Measurements from ENCODE around the gene GAS7.

Gene GAS7

GRCh38 chr17:10198509-10199249 is at the start of gene GAS7:
Gene GAS7, minus strand, starts transcription at chr17:10198606.
- DNase-seq: peak; percentile 45

GRCh38 chr17:10247810-10248209 is 49.4 kb upstream of the GAS7 start:
- no peak for DNase-seq

- no peak for DNase-seq
Observed at GRCh38 chr17:10243883-10244844, 45.8 kb upstream of the GAS7 start.

GRCh38 chr17:10241781-10242180 is 43.4 kb upstream of the GAS7 start:
- DNase-seq: no peak

DNA sequence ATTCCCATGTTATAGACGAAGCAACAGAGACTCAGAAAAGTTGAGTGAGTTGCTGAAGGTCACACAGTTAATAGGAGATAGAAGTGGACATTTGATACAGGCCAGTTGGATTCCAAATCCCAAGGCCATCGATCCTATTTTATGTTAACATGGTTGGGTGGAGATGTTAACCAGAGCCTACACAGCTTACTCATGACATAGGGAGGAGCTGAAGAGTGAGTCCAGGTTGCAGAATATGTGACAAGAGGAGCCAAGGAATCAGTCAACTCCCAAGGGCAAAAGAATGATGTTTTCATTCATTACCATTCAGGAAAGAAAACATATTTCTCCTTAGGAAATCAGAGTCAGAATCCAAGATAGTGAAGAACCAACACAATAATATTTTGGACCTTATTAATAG is 40.3 kb upstream of the GAS7 start:
- DNase-seq: no peak

- DNase-seq: no peak
Observed at GRCh38 chr17:10234033-10234432, 35.6 kb upstream of the GAS7 start.

- no peak for DNase-seq
Observed at GRCh38 chr17:10233161-10233560, 34.8 kb upstream of the GAS7 start.

DNA sequence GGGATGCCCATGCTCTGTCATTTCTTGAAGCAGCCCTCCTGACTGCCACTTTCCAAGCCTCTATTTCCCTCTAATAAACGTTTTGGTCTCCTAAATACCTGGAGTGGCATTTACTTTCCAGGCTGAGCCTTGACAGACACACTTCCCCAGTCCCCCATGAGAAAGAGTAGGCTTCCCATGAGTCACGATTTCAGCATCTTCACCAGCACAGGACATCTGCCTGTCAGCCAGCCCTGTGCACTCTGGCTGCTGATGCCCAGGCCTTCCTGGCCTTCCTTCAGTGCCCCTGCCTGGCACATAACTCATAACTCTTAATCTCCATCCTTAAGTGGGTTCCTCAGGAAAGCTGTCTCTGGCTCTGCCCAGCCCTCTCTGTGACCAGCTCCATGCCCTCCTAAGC is 30.8 kb upstream of the GAS7 start:
- DNase-seq: no peak

GRCh38 chr17:10226930-10227695 is 28.7 kb upstream of the GAS7 start:
- DNase-seq: peak; percentile 62

GRCh38 chr17:10224582-10225195 is 26.3 kb upstream of the GAS7 start:
- no peak for DNase-seq

GRCh38 chr17:10219193-10219592 is 20.8 kb upstream of the GAS7 start:
- DNase-seq: no peak

DNA sequence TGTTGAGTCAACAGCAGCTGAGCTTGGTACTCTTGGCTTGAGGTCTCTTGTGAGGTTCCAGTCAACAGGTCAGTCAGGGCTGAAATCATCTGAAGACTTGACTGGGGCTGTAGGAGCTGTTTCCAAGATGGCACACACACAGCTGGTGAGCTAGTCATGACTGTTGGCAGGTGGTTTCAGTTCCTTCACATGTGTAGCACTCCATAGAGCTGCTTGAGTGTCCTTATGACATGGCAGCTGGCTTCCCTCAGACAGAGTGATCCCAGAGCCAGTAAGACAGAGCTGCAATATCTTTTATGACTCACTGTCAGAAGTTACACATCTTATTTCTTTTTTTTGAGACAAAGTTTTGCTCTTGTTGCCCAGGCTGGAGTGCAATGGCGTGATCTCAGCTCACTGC is 19.5 kb upstream of the GAS7 start:
- no peak for DNase-seq

DNA sequence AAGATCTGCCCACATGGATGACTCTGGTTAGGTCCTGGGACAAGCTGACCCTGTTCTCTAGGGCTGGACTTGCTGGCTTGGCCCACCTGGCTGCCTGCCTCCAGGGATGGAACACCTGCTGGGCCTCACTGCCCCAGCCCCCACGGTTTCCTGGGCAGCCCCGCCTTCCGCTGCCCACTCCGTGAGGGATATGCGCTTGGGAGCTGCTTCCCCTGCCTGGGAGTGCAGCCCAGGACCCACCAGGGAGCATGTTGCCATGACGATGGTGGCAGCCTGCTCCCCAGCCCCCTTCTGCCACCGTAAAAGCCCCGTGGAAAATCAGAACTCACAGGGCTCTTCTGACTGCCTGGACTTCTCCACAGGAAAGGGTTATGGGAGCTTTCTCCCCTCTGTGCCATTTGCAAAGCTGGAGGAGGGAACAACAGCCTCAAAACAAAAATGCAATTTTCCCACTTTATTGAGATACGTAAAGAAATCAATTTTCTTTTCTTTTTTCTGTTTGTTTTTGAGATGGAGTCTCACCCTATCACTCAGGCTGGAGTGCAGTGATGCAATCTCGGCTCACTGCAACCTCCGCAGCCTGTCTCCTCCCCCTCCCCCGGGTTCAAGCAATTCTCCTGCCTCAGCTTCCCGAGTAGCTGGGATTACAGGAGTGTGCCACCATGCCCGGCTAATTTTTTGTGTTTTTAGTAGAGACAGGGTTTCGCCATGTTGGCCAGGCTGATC is 18.0 kb upstream of the GAS7 start:
- no peak for DNase-seq

GRCh38 chr17:10215286-10215685 is 16.9 kb upstream of the GAS7 start:
- DNase-seq: no peak

DNA sequence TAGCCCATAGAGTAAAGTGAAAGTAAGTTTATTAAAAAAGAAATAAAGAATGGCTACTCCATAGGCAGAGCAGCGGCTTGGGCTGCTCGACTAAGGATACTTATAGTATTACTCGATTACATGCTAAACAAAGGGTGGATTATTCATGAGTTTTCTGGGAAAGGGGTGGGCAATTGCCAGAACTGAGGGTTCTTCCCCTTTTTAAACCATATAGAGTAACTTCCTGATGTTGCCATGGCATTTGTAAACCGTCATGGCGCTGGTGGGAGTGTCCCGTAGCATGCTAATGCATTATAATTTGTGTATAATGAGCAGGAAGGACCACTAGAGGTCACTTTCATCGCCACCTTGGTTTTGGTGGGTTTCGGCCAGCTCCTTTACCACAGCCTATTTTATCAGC is 13.3 kb upstream of the GAS7 start:
- DNase-seq: no peak

DNA sequence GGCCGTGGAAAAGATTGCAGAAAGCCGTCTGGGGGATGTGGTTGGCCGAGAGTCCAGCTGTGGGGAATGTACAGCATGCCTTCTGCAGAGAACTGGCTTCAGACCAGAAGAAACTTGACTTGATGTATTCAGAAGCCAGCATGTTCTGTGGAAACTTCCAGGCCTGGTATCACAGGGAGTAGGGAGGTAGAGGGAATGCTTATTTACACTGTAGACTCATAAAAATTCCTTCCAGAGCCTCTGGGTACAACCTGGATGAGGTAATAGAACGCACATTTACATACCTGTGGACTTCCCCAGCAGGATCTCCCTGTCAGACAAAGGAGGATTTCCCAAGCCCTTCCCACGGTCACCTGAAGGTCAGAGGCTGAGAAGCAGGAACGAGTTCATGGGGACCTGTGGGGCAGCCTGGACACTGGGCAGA is 11.8 kb upstream of the GAS7 start:
- DNase-seq: no peak

GRCh38 chr17:10208604-10209193 is 10.3 kb upstream of the GAS7 start:
- no peak for DNase-seq

GRCh38 chr17:10207153-10207552 is 8.7 kb upstream of the GAS7 start:
- DNase-seq: no peak

DNA sequence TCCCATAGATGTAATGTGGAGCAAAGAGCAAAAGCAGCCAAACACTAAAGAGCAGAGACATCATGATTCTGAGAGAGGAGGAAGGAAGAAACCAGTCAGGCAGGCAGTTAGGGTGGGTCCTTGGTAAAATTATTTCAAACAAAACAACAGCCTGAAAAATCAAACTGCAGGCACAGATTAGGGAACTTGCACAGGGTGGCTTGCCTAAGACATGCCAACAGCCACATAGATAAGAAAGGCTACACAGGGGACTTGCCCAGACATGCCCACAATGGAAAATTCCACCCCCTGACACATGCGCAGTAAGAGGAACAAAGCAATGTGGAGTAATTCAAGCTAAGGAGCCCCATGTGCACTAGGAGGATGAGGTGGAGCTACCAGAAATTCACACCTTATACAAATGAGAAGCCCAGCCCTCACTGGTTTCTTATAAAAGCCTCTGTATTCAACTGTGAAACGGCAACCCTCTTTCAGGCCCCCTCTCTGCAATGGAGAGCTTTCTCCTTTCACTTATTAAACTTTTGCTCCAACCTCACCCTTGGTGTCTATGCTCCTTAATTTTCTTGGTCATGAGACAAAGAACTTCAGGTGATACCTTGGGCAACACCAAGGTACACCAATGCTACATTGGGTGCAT is 7.3 kb upstream of the GAS7 start:
- DNase-seq: no peak

DNA sequence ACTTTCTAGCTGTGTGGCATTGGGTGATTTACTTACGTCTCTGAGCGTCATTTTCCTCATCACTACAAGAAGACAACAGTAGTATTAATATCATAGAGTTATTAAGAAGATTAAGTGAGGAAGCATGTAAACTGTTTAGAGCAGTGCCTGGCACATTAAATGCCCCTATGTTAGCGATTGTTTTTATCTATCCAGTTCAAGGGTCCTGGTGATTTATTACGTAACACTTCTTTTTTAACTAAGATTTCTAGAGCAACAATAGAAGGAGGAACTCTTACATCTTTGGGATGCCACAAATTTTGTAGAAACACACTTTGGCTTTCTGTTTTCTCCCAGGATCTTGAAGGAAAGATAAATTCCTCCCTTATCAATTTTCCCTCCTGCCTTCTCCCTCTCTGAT is 3.3 kb upstream of the GAS7 start:
- DNase-seq: no peak

DNA sequence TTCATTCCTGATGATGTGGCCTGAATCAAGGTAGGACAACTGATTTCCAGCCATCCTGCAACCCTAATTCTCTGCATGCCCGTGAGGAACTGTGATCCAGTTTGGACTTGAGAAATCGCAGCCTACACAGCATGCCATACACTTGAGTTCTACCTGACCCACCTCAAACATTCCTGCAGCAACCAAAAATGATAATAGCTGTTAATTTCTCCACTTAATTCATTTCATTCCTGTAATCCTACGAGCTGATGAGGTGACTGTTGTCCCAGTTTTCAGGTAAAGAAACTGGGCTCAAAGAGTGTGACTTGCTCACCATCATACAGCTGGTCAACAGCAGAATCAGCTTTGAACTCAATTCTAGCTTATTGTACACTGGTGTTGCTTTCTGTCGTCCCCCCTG is 2.2 kb upstream of the GAS7 start:
- DNase-seq: no peak

All from activated CD8-positive, alpha-beta memory T cell treated with anti-CD3 and anti-CD28 coated beads, Interleukin-2, amount 50 U/mL, for 4 hours (primary cell).